T1000 (cell line): Measurements from ENCODE around the gene LETM1.

Experiments used
- DNase-seq: peaks from one replicate; lab custom pipeline; 2025; ENCODE audit warnings: mixed read lengths; lab: John Stamatoyannopoulos, UW

Gene LETM1

GRCh38 chr4:1872870-1873269 is 16.9 kb upstream of the LETM1 start:
- no peak for DNase-seq

- no peak for DNase-seq
Measured at GRCh38 chr4:1871471-1872021, 15.6 kb upstream of the LETM1 start.

- DNase-seq, result peak; percentile 82
Measured at GRCh38 chr4:1870578-1871443, 14.9 kb upstream of the LETM1 start, which contains the start of gene NSD2. Gene NSD2 (plus strand): TSS chr4:1871393. CDS start chr4:1900655, 29,262 bp downstream.

GRCh38 chr4:1870328-1870577 is 14.3 kb upstream of the LETM1 start:
- DNase-seq, result no peak

- no peak for DNase-seq
Measured at GRCh38 chr4:1869530-1870327, 13.8 kb upstream of the LETM1 start.

GRCh38 chr4:1868912-1869311 is 13.0 kb upstream of the LETM1 start:
- no peak for DNase-seq

GRCh38 chr4:1868293-1868692 is 12.3 kb upstream of the LETM1 start:
- no peak for DNase-seq

- no peak for DNase-seq
Measured at GRCh38 chr4:1866189-1866661, 10.3 kb upstream of the LETM1 start.

- DNase-seq, result no peak
Measured at GRCh38 chr4:1864076-1865008, 8.4 kb upstream of the LETM1 start.

GRCh38 chr4:1863297-1864033 is 7.5 kb upstream of the LETM1 start:
- no peak for DNase-seq

GRCh38 chr4:1862961-1863296 is 7.0 kb upstream of the LETM1 start:
- no peak for DNase-seq

- no peak for DNase-seq
Measured at GRCh38 chr4:1862055-1862911, 6.3 kb upstream of the LETM1 start.

GRCh38 chr4:1859389-1859753 is 3.4 kb upstream of the LETM1 start:
- no peak for DNase-seq

- no peak for DNase-seq
Measured at GRCh38 chr4:1857931-1858330, 2.0 kb upstream of the LETM1 start.

- DNase-seq, result no peak
Measured at GRCh38 chr4:1856943-1857699, 1.2 kb upstream of the LETM1 start.

- DNase-seq, result no peak
Measured at GRCh38 chr4:1855333-1856070, 454 bp downstream of the LETM1 start.

- no peak for DNase-seq
Measured at GRCh38 chr4:1854752-1855151, 1.2 kb downstream of the LETM1 start.

GRCh38 chr4:1852904-1853623 is 2.9 kb downstream of the LETM1 start:
- DNase-seq, result no peak
